Astrocyte (in vitro differentiated cells and primary cell): Measurements from ENCODE around the gene RTN3.

Experiments
- CTCF ChIP-seq: IDR thresholded peaks from 2 replicates; pipeline ENCODE4 v1.5.1; 2011; ENCODE audit warnings: low read depth, mild to moderate bottlenecking, inconsistent platforms, low read length, moderate library complexity; ENCODE audit not compliant: insufficient read depth
- EZH2 ChIP-seq: IDR thresholded peaks from 2 replicates; pipeline ENCODE4 v1.6.1; 2012; ENCODE audit warnings: mild to moderate bottlenecking, low read length, inconsistent platforms; ENCODE audit not compliant: insufficient read depth

- TF ChIP-seq CTCF (no peak), EZH2 (no peak)
These were observed 97.7 kb downstream of the RTN3 start for GRCh38 chr11:63779039-63779438.
